ENCODE measurements around the gene TMED3. TPM values are rescaled to one million over a fixed set of nuclear protein-coding genes. Genes with fewer than 3 reads are reported as not detected.

Gene TMED3
- total RNA-seq, 1 experiment from 2014 or later, result 67.3 TPM

DNA sequence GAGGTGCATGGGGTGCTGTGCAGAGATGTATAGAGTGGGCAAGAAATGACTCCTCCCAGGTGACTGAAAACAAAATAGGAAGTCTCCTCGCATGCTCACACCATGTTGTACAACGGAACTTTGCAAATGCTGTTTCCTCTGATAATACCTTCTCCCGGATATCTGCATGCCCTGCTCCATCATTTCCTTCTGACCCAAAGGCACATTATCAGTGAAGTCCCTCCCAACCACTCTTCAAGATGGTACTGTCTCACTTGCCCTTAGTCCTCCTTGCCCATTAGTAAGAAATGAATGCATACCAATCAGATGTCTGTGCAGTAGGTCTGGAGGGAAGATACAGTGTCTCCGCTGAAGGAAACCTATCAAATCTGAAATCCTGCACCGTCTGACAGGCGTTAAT lies 12.0 kb downstream of the TMED3 start:
- H3K9me2 ChIP-seq (replicated peaks; ENCODE audit: insufficient read depth, low read length), result no peaks in the 10 kb centered on the region
- no peak for DNase-seq
- no peak overlapping the region for H2AFZ ChIP-seq (ENCODE audit: low read length)
- no peak overlapping the region for H3K4me2 ChIP-seq (ENCODE audit: low read depth, low read length, poor library complexity, severe bottlenecking)
- H3K9me3 ChIP-seq (ENCODE audit: low read length), result no peaks in the 10 kb centered on the region
- H3K36me3 ChIP-seq (ENCODE audit: insufficient read depth, low read length), result peaks cover 51% of the 10 kb centered on the region
- H3K79me2 ChIP-seq (ENCODE audit: low read length), result peaks cover 51% of the 10 kb centered on the region
- no peaks in the 10 kb centered on the region for H3K27me3 ChIP-seq (ENCODE audit: low read length)
- H4K20me1 ChIP-seq (ENCODE audit: insufficient read depth, low read depth, low read length), result peaks cover 17% of the 10 kb centered on the region
- H3K9ac ChIP-seq (ENCODE audit: low read length), result no peak overlapping the region
- H3K4me1 ChIP-seq (ENCODE audit: low read length), result no peaks in the 10 kb centered on the region
- no peak overlapping the region for H3K27ac ChIP-seq (ENCODE audit: low read length)
- H3K4me3 ChIP-seq (ENCODE audit: low read length), result no peak overlapping the region

DNA sequence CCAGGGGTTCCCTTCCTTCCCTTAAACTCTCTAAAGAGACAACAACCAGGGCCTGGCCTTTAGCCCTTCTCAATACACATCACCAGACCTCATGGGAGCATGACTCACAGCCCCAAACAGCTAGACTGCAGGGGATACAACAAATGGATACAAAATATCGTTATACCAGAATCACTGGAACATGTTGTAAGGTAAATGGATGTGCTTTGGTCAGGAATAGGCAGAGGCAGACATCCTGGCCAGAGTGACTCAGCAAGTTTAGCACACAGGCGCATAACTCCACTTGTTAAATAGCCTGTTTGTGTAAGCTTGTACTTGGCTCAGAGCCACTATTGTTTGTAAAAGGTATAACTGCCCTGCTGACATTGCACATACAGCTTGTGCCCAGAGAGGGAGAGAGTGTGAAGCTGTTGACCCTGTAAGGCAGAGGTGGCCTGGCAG lies 18.3 kb downstream of the TMED3 start:
- H3K4me2 ChIP-seq (ENCODE audit: low read depth, low read length, poor library complexity, severe bottlenecking), result no peak overlapping the region
- no peak overlapping the region for H3K9ac ChIP-seq (ENCODE audit: low read length)

DNA sequence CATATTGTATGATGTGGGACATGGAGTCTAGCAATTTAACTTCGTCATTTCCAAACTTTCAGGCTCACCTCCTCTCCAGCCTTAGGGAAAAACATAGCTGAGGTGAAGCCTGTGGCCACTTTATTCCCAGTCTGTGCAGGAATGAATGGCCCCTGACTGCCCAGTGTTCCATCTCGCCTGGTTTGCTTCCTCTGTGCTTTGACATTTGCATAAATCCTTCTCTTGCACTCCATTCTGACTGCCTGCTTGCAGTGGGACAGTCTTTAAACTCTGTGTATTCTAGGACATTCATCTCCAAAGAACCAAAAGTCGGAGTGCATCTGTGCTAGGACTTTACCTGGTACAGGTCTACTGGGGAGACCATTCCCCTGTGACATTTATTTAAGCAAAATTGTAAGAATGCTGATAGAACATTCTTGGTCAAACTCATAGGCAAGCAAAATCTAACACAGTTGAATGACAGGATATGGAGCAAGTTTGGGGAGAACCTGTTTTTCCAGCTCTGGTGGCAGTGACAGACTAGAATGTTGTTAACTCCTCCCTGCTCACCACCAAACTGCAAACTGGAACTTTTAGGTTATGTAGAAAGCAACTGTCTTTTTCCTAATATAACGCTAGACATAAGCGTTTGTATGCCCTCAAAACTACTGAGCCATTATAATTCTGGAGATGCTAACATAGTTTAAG lies 22.1 kb downstream of the TMED3 start:
- H2AFZ ChIP-seq (ENCODE audit: low read length), result no peak overlapping the region
- no peaks in the 10 kb centered on the region for H4K20me1 ChIP-seq (ENCODE audit: insufficient read depth, low read depth, low read length)
- H3K4me2 ChIP-seq (ENCODE audit: low read depth, low read length, poor library complexity, severe bottlenecking), result no peak overlapping the region
- peaks cover 6% of the 10 kb centered on the region; the same call in 1 of the 2 replicates for H3K4me1 ChIP-seq (ENCODE audit: low read length)
- H3K9me3 ChIP-seq (ENCODE audit: low read length), result no peaks in the 10 kb centered on the region
- H3K4me3 ChIP-seq (ENCODE audit: low read length), result no peak overlapping the region
- no peaks in the 10 kb centered on the region for H3K79me2 ChIP-seq (ENCODE audit: low read length)
- DNase-seq, result no peak
- H3K9me2 ChIP-seq (replicated peaks; ENCODE audit: insufficient read depth, low read length), result no peaks in the 10 kb centered on the region
- no peak overlapping the region for H3K9ac ChIP-seq (ENCODE audit: low read length)
- no peaks in the 10 kb centered on the region; the same call in 1 of the 2 replicates for H3K36me3 ChIP-seq (ENCODE audit: insufficient read depth, low read length)
- H3K27me3 ChIP-seq (ENCODE audit: low read length), result no peaks in the 10 kb centered on the region
- no peak overlapping the region for H3K27ac ChIP-seq (ENCODE audit: low read length)

More for the DNA sequence above, 18.3 kb downstream of the TMED3 start:
- no peaks in the 10 kb centered on the region for H3K9me2 ChIP-seq (replicated peaks; ENCODE audit: insufficient read depth, low read length)
- H3K36me3 ChIP-seq (ENCODE audit: insufficient read depth, low read length), result peaks cover 9% of the 10 kb centered on the region; the same call in 1 of the 2 replicates
- H3K79me2 ChIP-seq (ENCODE audit: low read length), result peaks cover 14% of the 10 kb centered on the region
- no peaks in the 10 kb centered on the region for H3K9me3 ChIP-seq (ENCODE audit: low read length)
- peaks cover 6% of the 10 kb centered on the region; the same call in 1 of the 2 replicates for H3K4me1 ChIP-seq (ENCODE audit: low read length)
- no peak for DNase-seq
- H4K20me1 ChIP-seq (ENCODE audit: insufficient read depth, low read depth, low read length), result no peaks in the 10 kb centered on the region
- H3K27me3 ChIP-seq (ENCODE audit: low read length), result no peaks in the 10 kb centered on the region
- H3K4me3 ChIP-seq (ENCODE audit: low read length), result no peak overlapping the region
- no peak overlapping the region for H3K27ac ChIP-seq (ENCODE audit: low read length)
- H2AFZ ChIP-seq (ENCODE audit: low read length), result no peak overlapping the region

DNA sequence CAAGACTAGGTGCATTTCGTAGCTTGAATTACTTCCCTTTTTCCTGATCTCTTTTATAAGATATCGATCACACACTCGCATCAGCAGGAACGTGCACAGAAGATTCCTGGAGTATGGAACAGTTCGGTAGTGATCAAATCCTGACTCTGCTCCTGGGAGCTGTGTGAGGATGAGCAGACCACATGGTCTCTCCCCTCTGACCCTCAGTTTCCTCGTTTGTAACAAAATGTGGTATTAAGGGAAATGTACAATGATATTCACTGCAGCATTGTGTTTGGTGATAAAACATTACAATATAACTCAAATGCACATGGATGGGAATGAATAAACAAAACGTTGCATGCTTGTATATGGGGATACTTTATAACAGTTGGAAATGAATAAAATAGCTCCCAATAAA lies 26.7 kb downstream of the TMED3 start:
- H3K79me2 ChIP-seq (ENCODE audit: low read length), result no peaks in the 10 kb centered on the region
- no peaks in the 10 kb centered on the region for H3K9me2 ChIP-seq (replicated peaks; ENCODE audit: insufficient read depth, low read length)
- H3K27ac ChIP-seq (ENCODE audit: low read length), result no peak overlapping the region
- no peak for DNase-seq
- H2AFZ ChIP-seq (ENCODE audit: low read length), result no peak overlapping the region
- H3K9me3 ChIP-seq (ENCODE audit: low read length), result no peaks in the 10 kb centered on the region
- H4K20me1 ChIP-seq (ENCODE audit: insufficient read depth, low read depth, low read length), result no peaks in the 10 kb centered on the region
- no peak overlapping the region for H3K9ac ChIP-seq (ENCODE audit: low read length)
- peaks cover 4% of the 10 kb centered on the region; the same call in 1 of the 2 replicates for H3K4me1 ChIP-seq (ENCODE audit: low read length)
- no peak overlapping the region for H3K4me2 ChIP-seq (ENCODE audit: low read depth, low read length, poor library complexity, severe bottlenecking)
- no peaks in the 10 kb centered on the region for H3K36me3 ChIP-seq (ENCODE audit: insufficient read depth, low read length)
- no peak overlapping the region for H3K4me3 ChIP-seq (ENCODE audit: low read length)
- no peaks in the 10 kb centered on the region for H3K27me3 ChIP-seq (ENCODE audit: low read length)

DNA sequence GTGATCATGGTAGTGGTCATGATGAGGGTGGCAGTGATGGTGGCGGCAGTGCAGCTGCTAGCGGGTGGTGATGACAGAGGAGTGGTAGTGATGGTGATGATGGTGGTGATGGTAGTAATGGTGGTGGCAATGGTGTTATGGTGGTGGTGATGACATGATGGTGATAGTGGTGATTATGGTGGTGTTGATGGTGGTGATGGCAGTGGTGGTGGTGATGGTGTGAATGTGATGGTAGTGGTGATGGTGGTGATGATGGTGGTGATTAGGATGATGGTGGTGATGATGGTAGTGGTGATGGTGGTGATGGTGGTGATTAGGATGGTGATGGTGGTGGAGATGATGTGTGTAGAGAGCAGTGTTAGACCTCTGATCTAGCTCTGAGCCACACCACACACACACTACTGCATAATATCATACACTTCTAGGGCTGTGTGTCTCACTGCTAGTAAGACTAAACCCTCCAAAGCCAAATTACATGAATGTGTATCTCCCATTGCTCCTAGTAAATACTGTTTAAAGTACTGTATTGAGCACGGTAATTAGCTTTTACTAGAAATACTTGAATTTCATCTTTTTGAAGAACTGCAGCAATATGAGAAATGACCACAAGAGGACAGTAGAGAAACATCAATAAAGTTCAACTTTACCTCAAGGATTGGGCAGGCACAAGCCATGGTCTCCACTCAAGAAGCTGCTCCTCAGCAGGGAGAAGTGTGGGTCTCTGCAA lies 28.8 kb downstream of the TMED3 start:
- H3K27me3 ChIP-seq (ENCODE audit: low read length), result no peaks in the 10 kb centered on the region
- no peak overlapping the region for H3K9ac ChIP-seq (ENCODE audit: low read length)
- peak; percentile 83 for DNase-seq
- H3K79me2 ChIP-seq (ENCODE audit: low read length), result no peaks in the 10 kb centered on the region
- H2AFZ ChIP-seq (ENCODE audit: low read length), result no peak overlapping the region
- no peaks in the 10 kb centered on the region for H3K4me1 ChIP-seq (ENCODE audit: low read length)
- no peak overlapping the region for H3K4me2 ChIP-seq (ENCODE audit: low read depth, low read length, poor library complexity, severe bottlenecking)
- H3K27ac ChIP-seq (ENCODE audit: low read length), result no peak overlapping the region
- no peaks in the 10 kb centered on the region for H4K20me1 ChIP-seq (ENCODE audit: insufficient read depth, low read depth, low read length)
- no peaks in the 10 kb centered on the region for H3K36me3 ChIP-seq (ENCODE audit: insufficient read depth, low read length)
- H3K9me3 ChIP-seq (ENCODE audit: low read length), result no peaks in the 10 kb centered on the region
- no peaks in the 10 kb centered on the region for H3K9me2 ChIP-seq (replicated peaks; ENCODE audit: insufficient read depth, low read length)
- no peak overlapping the region for H3K4me3 ChIP-seq (ENCODE audit: low read length)

DNA sequence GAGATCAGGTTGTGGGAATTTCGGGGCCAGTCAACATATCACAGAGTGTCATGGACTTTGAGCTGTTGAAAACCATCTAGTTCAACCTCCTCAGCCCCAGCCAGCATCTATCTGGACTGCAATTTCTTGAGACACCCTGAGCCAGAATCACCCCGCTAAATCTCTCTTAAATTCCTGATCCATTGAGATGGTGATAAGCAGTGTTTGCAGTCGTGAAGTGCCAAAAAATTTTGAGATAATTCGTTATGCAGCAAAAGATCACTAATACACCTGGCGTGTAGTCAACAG lies 29.3 kb downstream of the TMED3 start:
- Histone ChIP-seq H3K4me1 (ENCODE audit: low read length) (no peaks in the 10 kb centered on the region), H3K79me2 (ENCODE audit: low read length) (no peaks in the 10 kb centered on the region), H4K20me1 (ENCODE audit: insufficient read depth, low read depth, low read length) (no peaks in the 10 kb centered on the region), H3K9ac (ENCODE audit: low read length) (no peak overlapping the region), H3K4me3 (ENCODE audit: low read length) (no peak overlapping the region), H3K9me2 (replicated peaks; ENCODE audit: insufficient read depth, low read length) (no peaks in the 10 kb centered on the region), H3K4me2 (ENCODE audit: low read depth, low read length, poor library complexity, severe bottlenecking) (no peak overlapping the region), H3K27me3 (ENCODE audit: low read length) (no peaks in the 10 kb centered on the region), H3K27ac (ENCODE audit: low read length) (no peak overlapping the region), H3K36me3 (ENCODE audit: insufficient read depth, low read length) (no peaks in the 10 kb centered on the region), H2AFZ (ENCODE audit: low read length) (no peak overlapping the region), H3K9me3 (ENCODE audit: low read length) (no peaks in the 10 kb centered on the region)
- DNase-seq, result no peak

DNA sequence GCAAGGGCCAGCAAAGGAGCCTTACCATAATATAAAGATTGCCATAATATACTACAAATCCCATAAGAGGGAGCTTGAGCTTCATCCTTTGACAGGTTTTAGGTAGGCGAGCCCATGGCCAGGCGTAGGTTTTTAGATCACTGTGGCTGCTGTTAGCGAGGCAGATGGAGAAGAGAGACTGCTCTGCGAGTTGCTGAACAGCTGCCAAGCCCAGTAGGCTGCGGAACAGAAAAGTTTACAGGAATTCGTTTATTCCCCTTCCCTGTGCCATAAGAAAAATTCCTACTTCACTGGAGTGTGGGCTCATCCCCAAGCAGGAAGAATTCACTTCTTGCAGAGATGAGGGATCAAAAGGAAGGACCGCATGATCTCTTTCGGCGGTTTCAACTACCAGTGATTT lies 30.5 kb downstream of the TMED3 start:
- Histone ChIP-seq H3K79me2 (ENCODE audit: low read length) (no peaks in the 10 kb centered on the region), H3K9ac (ENCODE audit: low read length) (no peak overlapping the region), H3K27ac (ENCODE audit: low read length) (no peak overlapping the region), H3K4me3 (ENCODE audit: low read length) (no peak overlapping the region), H3K36me3 (ENCODE audit: insufficient read depth, low read length) (no peaks in the 10 kb centered on the region), H3K9me2 (replicated peaks; ENCODE audit: insufficient read depth, low read length) (no peaks in the 10 kb centered on the region), H4K20me1 (ENCODE audit: insufficient read depth, low read depth, low read length) (no peaks in the 10 kb centered on the region), H3K4me1 (ENCODE audit: low read length) (no peaks in the 10 kb centered on the region), H3K9me3 (ENCODE audit: low read length) (no peaks in the 10 kb centered on the region), H3K4me2 (ENCODE audit: low read depth, low read length, poor library complexity, severe bottlenecking) (no peak overlapping the region), H3K27me3 (ENCODE audit: low read length) (no peaks in the 10 kb centered on the region), H2AFZ (ENCODE audit: low read length) (no peak overlapping the region)
- DNase-seq, result no peak

DNA sequence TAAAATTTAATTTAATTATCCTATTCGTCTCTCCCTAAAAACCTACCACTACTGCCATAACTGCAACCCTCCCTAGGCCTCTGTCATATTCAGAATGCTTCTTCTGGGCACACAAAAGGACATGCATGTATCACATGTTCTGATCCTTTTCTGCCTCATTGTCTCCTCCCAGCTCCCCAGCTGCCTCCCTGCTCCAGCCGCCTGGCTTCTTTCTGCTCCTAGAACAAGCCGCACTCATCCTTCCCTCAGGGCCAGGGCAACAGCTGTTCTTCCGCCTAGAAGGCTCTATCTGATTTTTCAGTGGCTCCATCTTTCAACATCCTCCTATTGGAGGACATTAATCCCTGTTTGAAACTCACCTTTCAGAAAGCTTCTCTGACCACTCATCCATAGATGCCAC lies 38.6 kb downstream of the TMED3 start:
- Histone ChIP-seq H2AFZ (ENCODE audit: low read length) (no peak overlapping the region), H3K4me2 (ENCODE audit: low read depth, low read length, poor library complexity, severe bottlenecking) (no peak overlapping the region), H3K79me2 (ENCODE audit: low read length) (no peaks in the 10 kb centered on the region), H4K20me1 (ENCODE audit: insufficient read depth, low read depth, low read length) (no peaks in the 10 kb centered on the region), H3K9me2 (replicated peaks; ENCODE audit: insufficient read depth, low read length) (no peaks in the 10 kb centered on the region), H3K4me1 (ENCODE audit: low read length) (no peaks in the 10 kb centered on the region), H3K27me3 (ENCODE audit: low read length) (no peaks in the 10 kb centered on the region), H3K36me3 (ENCODE audit: insufficient read depth, low read length) (no peaks in the 10 kb centered on the region), H3K27ac (ENCODE audit: low read length) (no peak overlapping the region), H3K9me3 (ENCODE audit: low read length) (no peaks in the 10 kb centered on the region), H3K9ac (ENCODE audit: low read length) (no peak overlapping the region), H3K4me3 (ENCODE audit: low read length) (no peak overlapping the region)
- DNase-seq, result no peak
